Glomerular visceral epithelial cell (primary cell): Measurements from ENCODE around the gene GIPR.
"Not testable (repeated sequence)": the region's sequence is repeated elsewhere in the genome, so short reads cannot be mapped to it uniquely, and the experiment has no call there.

ENCODE experiments used
- DNase-seq: peaks from one replicate; pipeline ENCODE4 v3.0.0-alpha.2; 2016; ENCODE audit errors: extremely low spot score

The GIPR gene

GRCh38 chr19:45691516-45692186, 23.6 kb downstream of the GIPR start, which contains the start of gene SNRPD2:
TSS of gene SNRPD2 (minus strand) at chr19:45691953. CDS start at chr19:45691888, 65 bp downstream.
- DNase-seq = peak; percentile 96

- DNase-seq = peak; percentile 100
These were observed 24.4 kb downstream of the GIPR start, which contains the start of gene QPCTL for GRCh38 chr19:45692187-45693105. TSS of gene QPCTL (plus strand) at chr19:45692666. CDS start at chr19:45692704, 38 bp downstream.

GRCh38 chr19:45693106-45693788, 25.2 kb downstream of the GIPR start:
- DNase-seq = peak; percentile 71

GRCh38 chr19:45701676-45702075, 33.7 kb downstream of the GIPR start:
- DNase-seq = no peak

GRCh38 chr19:45705115-45705514, 37.1 kb downstream of the GIPR start:
- DNase-seq = no peak

- no peak for DNase-seq
These were observed 37.8 kb downstream of the GIPR start for GRCh38 chr19:45705710-45706415.

GRCh38 chr19:45710356-45711130, 42.5 kb downstream of the GIPR start:
- no peak for DNase-seq

GRCh38 chr19:45711851-45712698, 44.1 kb downstream of the GIPR start:
- no peak for DNase-seq

- no peak for DNase-seq
These were observed 44.7 kb downstream of the GIPR start for GRCh38 chr19:45712699-45713067.

GRCh38 chr19:45713141-45713540, 45.1 kb downstream of the GIPR start:
- no peak for DNase-seq

- no peak for DNase-seq
These were observed 47.1 kb downstream of the GIPR start for GRCh38 chr19:45715139-45715538.

GRCh38 chr19:45716359-45717130, 48.5 kb downstream of the GIPR start:
- peak; percentile 32 for DNase-seq

- DNase-seq = peak; percentile 100
These were observed 49.3 kb downstream of the GIPR start for GRCh38 chr19:45717131-45717982.

GRCh38 chr19:45717983-45718650, 50.1 kb downstream of the GIPR start:
- DNase-seq = no peak

GRCh38 chr19:45720065-45720464, 52.0 kb downstream of the GIPR start:
- DNase-seq = not testable (repeated sequence)

- not testable (repeated sequence) for DNase-seq
These were observed 60.7 kb downstream of the GIPR start for GRCh38 chr19:45728683-45729082.

- peak; percentile 35 for DNase-seq
These were observed 61.8 kb downstream of the GIPR start for GRCh38 chr19:45729800-45730290.
